CD4-positive, alpha-beta T cell treated with Interferon gamma for 1 hour (primary cell): ENCODE measurements around the gene TTYH3.
"Not testable (repeated sequence)": the region's sequence is repeated elsewhere in the genome, so short reads cannot be mapped to it uniquely, and the experiment has no call there.

Experiments
- DNase-seq: peaks from one replicate; pipeline ENCODE4 v3.0.0-alpha.2; 2020

Gene TTYH3

DNA sequence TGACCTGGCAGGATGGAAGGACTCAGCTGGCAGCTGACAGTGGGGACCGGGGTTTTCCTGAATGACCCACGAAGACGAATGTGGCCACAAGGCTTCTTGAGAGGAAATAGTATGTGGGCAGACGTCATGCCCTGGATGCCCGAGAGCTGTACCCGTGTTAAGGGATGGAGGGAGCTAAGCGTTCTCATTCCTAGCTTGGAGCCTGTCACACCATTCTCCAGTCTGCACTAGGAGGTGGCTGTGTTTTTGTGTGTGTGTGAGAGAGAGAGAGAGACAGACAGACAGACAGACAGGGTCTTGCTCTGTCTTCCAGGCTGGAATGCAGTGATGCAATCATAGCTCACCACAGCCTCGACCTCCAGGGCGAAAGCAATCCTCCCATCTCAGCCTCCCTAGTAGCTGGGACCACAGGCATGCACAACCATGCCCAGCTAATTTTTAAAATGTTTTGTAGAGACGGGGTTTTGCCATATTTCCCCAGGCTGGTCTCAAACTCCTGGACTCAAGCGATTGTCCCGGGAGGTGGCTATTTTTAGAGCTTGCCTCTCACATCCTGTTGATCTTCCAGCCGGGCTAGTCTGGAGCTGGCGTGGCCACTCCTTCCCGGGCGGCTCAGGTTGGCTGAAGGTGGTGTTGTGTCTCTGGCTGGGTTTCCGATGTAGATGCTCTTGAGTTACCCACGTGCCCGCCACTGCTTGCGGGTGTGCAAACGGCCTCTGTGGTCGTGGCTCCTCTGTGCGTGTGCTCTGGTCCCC lies 58.3 kb downstream of the TTYH3 start:
- DNase-seq = no peak

DNA sequence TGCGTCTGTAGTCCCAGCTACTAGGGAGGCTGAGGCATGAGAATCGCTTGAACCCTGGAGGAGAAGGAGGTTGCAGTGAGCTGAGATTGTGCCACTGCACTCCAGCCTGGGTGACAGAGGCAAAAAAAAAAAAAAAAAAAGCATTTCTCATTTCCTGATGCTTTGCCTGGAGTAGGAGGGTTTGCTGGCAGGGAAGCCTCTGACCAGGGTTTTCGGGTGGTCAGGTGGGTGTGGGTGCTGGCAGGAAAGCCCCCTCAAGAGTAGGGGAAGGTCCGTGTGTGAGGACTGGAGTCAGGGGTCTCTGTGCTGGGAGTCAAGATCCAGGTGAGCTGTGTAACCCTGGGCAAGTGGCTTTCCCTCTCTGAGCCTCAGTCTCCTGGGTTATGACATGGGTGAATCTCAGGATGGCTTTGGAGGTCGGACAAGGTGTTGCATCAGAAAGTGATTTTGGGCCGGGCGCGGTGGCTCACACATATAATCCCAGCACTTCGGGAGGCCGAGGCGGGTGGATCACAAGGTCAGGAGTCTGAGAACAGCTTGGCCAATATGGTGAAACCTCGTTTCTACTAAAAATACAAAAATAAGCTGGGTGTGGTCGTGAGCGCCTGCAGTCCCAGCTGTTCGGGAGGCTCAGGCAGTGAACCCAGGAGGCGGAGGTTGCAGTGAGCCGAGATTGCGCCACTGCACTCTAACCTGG lies 59.4 kb downstream of the TTYH3 start:
- no peak for DNase-seq

DNA sequence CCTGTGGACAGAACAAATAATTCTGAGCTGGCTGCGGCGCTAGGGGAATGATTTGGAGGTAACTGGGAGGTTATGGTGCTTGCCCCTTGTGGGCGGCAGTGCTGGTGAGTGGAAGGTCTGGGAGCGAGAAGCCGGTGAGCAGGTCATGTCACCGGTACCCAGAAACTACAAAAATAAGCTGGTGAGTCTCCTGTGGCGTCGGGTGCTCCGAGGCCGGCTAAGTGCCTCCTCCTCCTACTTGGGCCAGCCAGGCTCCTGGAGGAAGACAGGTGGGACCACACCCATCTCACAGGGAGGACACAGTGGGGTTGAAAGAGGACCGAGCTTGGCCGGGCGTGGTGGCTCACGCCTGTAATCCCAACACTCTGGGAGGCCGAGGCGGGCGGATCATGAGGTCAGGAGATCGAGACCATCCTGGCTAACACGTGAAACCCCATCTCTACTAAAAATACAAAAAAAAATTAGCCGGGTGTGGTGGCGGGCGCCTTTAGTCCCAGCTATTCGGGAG lies 60.2 kb downstream of the TTYH3 start:
- not testable (repeated sequence) for DNase-seq

DNA sequence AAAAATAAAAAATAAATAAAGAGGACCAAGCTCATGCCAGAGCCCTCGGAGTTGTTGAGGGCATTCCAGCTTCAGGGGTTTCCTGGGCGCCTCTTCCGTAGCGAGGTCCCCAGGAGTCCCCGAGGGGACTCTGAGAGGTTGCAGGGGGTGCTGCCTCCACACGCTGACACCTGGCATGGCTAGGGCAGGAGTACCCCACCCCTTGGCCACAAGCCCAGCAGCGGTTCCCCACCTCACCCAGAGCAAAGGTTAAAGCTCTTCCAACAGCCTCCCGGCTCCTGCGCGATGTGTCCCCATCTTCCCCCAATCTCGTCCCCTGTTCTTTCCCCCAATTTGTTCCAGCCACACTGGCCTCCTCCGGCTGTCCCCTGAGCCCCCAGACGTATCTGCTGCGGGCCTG lies 60.8 kb downstream of the TTYH3 start:
- no peak for DNase-seq

DNA sequence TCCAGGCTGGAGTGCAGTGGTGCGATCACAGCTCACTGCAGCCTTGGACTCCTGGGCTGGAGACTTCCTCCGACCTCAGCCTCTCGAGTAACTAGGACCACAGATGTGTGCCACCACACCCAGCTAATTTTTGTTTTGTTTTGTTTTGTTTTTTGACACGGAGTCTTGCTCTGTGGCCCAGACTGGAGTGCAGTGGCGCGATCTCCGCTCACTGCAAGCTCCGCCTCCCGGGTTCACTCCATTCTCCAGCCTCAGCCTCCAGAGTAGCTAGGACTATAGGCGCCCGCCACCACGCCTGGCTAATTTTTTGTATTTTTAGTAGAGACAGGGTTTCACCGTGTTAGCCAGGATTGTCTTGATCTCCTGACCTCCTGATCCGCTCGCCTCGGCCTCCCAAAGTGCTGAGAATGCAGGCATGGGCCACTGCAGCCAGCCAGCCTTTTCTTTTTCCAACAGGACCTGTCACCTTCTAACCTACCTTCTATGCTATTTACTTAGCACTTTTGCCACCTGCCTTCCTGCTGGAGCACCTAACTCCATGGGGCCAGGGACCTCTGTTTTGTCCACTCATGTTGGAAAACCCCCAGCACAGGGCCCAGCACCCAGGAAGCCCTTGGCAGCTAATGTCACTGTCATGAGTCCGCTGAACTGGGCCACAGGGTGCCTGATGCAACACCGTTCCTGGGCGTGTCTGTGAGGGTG lies 61.8 kb downstream of the TTYH3 start:
- peak; percentile 55 for DNase-seq

DNA sequence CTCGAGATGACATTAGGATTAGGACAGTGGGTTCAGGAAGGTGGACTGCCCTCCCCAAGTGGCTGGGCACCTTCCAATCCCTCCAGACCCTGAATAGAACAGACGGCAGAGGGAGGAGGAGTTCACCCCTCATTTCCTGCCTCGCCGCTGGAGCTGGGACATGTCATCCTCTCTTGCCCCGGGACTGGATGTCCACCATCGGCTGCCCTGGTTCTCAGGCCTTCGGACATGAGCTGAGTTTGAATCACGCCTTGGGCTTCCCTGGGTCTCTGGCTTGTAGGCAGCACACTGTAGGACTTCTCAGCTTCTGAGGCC lies 62.3 kb downstream of the TTYH3 start:
- DNase-seq = not testable (repeated sequence)

DNA sequence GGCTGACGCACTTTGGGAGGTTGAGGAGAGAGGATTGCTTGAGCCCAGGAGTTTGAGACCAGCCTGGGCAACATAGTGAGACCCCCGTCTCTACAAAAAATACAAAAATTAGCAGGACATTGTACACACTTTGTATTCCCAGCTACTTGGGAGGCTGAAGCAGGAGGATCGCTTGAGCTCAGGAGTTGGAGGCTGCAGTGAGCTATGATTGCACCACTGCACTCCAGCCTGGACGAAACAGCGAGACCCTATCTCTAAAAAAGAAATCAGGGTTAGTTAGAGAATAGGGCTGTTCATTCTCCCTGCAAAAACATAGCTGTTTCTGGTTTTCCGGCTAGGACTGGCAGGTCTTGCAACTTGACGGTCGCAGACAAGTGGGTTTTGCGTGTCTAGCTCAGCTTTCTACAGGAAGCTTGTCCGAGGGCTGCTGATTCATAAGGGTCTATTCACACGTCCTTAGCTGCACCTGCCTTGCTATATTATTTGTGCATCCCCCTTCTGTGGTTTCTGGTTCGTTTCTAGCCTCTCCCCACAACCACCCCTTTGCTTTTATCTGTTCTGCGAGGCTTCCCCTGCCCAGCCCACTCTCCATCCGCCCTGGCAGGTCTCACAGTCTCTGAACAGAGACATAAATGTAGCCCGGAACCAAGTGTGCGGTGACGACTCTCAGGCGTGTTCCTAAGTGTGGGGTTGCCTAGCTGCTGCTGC lies 66.9 kb downstream of the TTYH3 start:
- DNase-seq = peak; percentile 57

DNA sequence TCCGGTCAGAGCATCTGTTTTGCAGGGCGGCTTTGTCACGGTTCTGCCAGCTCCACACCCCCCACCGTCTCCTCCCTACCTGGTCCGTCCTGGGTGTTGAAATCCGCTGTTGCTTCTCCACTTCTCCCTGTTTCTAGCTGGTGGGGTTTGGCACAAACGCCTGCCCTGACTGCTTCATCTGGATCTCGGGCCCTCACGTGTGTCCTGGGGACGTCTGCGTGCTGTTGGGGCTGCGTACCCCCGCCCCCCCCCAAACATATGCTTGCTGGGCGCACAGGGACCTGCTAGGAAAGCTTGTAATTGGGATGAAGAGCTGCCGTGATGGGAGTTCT lies 67.5 kb downstream of the TTYH3 start:
- DNase-seq = no peak

DNA sequence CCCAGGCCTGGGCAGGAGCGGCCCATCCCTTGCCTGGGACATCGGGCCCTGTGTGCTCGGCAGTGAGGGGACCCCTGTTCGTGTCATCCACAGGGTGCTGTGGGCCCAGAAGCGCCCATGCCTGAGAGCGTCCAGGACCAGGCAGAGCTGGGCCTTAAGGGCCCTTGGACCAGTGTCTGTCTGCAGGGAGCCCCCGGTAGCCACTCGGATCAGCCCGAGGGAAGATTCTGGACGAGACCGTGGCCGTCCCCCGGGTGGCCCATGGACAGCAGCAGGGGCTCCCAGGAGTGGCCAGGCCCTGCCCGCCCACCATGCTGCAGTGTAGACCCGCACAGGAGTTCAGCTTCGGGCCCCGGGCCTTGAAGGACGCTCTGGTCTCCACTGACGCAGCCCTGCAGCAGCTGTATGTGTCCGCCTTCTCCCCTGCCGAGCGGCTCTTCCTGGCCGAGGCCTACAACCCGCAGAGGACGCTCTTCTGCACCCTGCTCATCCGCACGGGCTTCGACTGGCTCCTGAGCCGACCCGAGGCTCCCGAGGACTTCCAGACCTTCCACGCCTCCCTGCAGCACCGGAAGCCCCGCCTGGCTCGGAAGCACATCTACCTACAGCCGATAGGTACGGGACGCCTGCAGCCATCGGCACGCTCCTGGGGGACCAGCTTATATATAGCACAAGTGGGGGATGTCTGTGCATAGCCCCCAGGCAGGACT lies 68.5 kb downstream of the TTYH3 start:
- DNase-seq = no peak

DNA sequence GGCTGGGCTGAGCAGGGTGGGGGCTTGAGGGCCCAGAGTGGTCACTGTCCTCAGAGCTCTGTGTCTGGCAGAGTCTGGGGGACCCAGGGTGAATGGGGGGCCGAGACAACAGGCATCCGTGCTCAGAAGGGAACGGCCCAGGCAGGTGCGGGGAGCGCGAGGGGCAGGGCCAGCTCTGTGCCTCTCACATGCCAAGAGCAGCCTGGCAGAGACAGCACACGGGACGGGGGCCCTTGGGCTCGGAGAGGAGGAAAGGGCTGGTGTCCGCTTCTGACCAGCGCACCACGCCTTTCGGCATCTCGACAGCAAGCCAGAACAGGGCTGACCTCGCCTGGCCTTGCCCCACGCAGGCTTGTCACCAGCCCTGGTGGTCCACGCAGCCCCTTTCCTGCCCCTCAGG lies 69.6 kb downstream of the TTYH3 start:
- DNase-seq = no peak

DNA sequence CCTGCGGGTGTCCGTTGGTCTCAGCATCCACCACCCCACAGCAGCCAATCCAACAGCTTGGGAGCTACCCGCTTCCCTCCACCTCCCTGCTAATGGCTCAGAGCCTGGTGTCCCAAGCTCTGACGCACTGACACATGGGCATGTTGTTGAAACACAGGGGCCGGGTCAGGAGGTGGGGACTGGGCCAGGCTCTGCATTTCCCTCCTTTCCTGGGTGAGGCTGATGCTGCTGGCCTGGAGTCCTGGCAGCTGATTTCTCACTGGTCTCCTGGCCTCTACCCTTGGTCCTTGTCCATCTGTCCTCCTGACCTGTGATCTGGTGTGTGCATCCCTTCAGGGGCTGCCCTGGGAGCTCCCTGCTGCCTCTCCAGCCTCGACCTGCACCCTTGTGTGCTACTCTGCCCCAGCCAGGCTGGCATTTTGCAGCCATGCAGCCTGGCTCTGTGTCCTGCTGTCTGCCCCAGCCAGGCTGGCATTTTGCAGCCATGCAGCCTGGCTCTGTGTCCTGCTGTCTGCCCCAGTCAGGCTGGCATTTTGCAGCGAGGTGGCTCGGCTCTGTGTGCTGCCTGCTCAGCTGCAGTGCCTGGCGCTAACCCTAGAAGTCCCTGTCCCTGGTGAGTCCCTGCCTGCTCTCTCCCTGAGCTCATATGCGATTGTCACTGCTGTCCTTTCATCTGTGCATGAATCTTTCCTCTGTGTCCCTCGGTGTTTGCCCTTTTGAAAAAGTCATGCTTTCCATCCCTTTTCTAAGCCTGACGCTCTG lies 70.2 kb downstream of the TTYH3 start:
- no peak for DNase-seq

DNA sequence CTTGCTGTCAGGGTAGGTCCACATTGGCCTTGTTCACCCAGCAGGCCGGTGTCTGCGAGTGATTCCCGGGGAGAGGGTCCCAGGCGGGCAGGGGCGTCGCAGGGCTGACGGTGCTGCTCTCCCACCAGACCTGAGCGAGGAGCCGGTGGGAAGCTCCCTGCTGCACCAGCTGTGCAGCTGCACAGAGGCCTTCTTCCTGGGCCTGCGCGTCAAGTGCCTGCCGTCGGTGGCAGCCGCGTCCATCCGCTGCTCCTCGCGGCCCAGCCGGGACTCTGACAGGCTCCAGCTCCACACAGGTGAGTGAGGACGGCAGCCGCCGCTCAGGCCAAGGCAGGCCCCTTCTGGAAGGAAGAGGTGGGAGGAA lies 70.8 kb downstream of the TTYH3 start:
- no peak for DNase-seq

DNA sequence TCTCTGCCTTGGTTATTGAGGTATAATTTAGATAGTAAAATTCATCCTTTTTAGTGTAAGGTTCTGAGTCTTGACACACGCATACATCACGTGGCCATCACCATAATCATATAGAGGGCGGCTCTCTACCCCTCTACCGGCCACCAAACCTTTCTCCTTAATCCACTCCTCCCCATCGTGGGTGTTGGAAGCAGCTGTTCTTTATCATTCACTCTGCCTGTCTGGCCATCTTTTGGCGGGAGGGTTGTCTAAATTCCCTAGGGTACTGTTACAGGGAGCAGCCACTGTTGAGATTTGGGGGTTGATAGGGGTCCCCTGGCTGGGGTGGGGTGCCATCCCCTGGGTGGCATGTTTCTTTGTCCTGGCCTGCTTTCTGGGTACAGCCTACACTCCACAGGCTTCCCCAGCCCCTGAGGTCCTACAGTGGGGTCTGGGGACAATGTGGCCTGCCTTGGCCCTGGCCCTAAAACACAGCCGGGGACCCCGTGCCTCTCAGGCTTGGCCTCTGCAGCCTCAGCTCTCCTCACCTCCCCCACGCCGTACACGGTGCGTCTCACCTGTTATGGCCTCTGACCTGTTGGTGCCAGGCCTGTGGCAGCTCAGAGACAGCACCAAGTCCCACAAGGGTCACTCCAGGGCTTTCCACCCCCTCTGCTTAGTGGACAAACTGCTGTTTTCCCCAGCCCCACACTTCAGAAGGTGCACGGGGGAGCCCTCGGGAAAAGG lies 73.7 kb downstream of the TTYH3 start:
- no peak for DNase-seq

DNA sequence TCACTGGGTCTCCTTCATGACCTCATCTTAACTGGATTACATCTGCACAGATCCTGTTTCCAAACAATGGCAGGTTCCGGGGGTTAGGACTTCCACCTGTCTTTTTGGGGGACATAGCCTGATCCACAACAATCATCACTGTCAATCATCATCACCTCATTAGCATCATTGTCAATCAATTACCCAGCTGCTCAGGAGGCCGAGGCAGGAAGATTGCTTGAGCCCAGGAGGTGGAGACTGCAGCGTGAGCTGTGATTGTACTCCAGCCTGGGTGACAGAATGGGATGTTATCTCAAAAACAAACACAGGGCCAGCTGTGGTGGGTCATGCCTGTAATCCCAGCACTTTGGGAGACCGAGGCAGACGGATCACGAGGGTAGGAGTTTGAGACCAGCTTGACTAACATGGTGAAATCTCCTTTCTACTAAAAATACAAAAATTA lies 74.9 kb downstream of the TTYH3 start:
- DNase-seq = no peak

DNA sequence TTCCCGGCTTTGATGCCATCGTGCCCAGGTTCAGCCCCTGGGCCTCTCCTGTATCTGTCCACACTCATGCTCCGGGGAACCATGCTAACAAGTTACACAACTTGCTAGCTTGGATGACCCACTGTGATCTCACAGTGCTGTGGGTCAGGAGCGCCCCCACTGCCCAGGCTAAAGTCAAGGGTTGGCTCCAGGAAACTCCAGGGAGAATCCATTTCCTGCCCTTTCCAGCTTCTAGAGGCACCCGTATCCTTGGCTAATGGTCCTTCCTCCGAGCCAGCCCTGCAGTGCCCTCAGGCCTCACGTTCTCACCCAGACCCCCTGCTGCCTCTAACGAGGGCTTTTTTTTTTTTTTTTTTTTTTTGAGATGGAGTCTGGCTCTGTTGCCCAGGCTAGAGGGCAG lies 75.7 kb downstream of the TTYH3 start:
- DNase-seq = no peak

DNA sequence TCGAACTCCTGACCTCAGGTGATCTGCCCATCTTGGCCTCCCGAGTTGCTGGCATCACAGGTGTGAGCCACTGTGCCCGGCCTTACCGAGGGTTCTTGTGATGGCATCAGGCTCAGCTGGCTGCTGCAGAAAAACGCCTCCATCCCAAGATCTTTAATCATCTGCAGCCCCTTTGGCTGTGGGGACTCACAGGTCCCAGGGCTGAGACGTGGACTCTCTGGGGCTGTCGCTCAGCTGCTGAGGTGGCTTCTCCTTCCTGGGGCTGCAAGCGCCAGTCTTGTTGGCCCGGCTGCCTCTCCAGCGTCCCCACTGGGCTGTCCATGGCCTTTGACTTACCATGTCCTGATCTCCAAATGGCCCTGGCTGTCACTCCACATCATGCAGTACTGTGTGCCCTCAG lies 76.3 kb downstream of the TTYH3 start:
- no peak for DNase-seq

DNA sequence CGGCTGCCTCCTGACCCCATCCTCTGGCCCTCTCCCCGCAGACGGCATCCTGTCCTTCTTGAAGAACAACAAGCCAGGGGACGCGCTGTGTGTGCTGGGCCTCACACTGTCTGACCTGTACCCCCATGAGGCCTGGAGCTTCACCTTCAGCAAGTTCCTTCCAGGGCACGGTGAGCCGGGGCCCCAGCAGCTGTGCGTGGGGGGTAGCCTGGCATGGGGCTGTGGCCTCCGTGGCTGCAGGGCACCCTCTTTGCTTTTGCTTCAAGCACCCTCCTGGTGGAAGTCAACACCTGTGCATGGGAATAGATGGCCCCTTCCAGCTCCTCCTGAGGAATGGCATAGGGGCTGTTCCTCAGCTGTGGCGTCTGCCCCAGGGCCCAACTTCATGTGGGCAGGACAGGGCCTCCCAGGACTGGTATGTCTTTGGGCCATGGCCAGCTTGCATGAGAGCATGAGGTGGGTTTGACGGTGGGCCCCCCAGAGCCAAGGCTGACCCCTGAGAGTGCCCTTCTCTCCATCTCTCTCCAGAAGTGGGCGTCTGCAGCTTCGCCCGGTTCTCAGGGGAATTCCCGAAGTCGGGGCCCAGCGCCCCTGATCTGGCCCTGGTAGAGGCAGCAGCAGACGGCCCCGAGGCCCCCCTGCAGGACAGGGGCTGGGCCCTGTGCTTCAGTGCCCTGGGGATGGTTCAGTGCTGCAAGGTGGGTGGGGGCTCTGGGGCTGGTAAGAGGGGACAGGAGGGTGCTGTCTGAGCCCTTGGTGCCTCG lies 76.9 kb downstream of the TTYH3 start:
- DNase-seq = no peak

DNA sequence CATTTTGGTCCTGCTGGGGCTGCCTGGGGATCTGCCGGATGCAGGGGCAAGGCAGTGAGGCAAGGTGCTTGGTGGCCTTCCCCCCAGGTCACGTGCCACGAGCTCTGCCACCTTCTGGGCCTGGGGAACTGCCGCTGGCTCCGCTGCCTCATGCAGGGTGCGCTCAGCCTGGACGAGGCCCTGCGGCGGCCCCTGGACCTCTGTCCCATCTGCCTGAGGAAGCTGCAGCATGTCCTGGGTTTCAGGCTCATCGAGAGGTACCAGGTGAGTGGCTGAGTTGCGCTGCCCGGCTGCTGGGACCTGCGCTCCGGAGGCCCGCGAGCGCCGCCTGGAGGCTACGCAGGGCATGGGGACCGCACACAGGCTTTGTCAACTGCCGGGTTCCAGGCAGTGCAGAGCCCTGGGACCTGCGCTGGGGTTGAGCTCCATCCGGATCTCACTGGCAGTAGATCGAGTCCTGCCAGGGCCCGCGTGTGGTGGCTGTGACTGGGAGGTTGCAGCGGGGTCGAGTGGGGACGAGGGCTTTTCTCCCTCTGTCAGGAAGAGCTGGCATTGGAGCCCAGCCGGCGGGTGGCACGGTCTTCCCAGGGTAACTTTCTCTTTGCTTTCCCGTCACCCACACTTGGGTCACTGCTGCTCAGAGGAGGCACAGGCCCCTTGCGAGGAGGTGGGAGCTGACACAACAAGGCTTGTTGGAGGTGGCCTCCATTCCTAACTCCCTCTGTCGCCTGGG lies 77.9 kb downstream of the TTYH3 start:
- peak; percentile 76 for DNase-seq

DNA sequence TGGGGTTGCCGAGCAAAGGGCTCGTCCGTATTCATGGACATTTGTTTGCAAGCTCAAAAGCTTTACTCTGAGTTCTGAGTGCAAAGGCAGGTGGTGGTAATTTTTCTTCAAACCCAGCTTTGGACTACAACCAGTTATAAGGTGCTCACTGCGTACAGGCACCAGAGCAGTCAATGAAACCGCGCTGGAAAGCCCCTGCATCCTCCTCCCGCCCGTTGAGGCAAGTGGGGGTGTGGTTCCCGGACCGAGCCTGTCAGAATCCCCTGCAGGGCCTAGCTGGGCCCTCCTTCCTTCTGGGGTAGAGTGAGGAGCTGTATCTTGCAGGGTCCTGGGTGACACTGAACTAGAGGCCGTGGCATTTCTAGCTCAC lies 78.5 kb downstream of the TTYH3 start:
- DNase-seq = peak; percentile 59
